GM21390 (cell line): ENCODE measurements around the gene AVPR1A.
"Not testable (repeated sequence)": the region's sequence is repeated elsewhere in the genome, so short reads cannot be mapped to it uniquely, and the experiment has no call there.

Source experiments
- ATAC-seq: cut with Tn5 transposase; IDR thresholded peaks from one replicate; pipeline ENCODE4 v1.9.1; 2021; ENCODE audit not compliant: unreplicated experiment

The AVPR1A gene

GRCh38 chr12:63150713-63151622 lies at the start of gene AVPR1A:
AVPR1A (minus strand) TSS chr12:63151201; CDS start chr12:63150836, 365 bp downstream.
- no peak for ATAC-seq

GRCh38 chr12:63196168-63196567 lies 45.2 kb upstream of the AVPR1A start:
- no peak for ATAC-seq

GRCh38 chr12:63179224-63179623 lies 28.2 kb upstream of the AVPR1A start:
- no peak for ATAC-seq

- no peak for ATAC-seq
These were observed 19.3 kb upstream of the AVPR1A start for GRCh38 chr12:63170321-63170720.

GRCh38 chr12:63167741-63168140 lies 16.7 kb upstream of the AVPR1A start:
- not testable (repeated sequence) for ATAC-seq

GRCh38 chr12:63164911-63165310 lies 13.9 kb upstream of the AVPR1A start:
- no peak for ATAC-seq

- ATAC-seq, result no peak
These were observed 12.5 kb upstream of the AVPR1A start for GRCh38 chr12:63163541-63163940.

GRCh38 chr12:63155375-63155774 lies 4.4 kb upstream of the AVPR1A start:
- no peak for ATAC-seq

- no peak for ATAC-seq
These were observed 3.6 kb upstream of the AVPR1A start for GRCh38 chr12:63154560-63154959.

GRCh38 chr12:63152321-63152700 lies 1.3 kb upstream of the AVPR1A start:
- no peak for ATAC-seq

GRCh38 chr12:63151623-63152320 lies 771 bp upstream of the AVPR1A start:
- ATAC-seq, result peak; percentile 79

GRCh38 chr12:63149909-63150712 lies 890 bp downstream of the AVPR1A start:
- no peak for ATAC-seq

GRCh38 chr12:63144556-63144955 lies 6.4 kb downstream of the AVPR1A start:
- no peak for ATAC-seq

GRCh38 chr12:63138488-63138887 lies 12.5 kb downstream of the AVPR1A start:
- no peak for ATAC-seq

GRCh38 chr12:63133981-63134380 lies 17.0 kb downstream of the AVPR1A start:
- ATAC-seq, result no peak

- no peak for ATAC-seq
These were observed 18.8 kb downstream of the AVPR1A start for GRCh38 chr12:63132201-63132600.

- ATAC-seq, result no peak
These were observed 21.1 kb downstream of the AVPR1A start for GRCh38 chr12:63129927-63130326.

GRCh38 chr12:63124778-63125177 lies 26.2 kb downstream of the AVPR1A start:
- ATAC-seq, result no peak

- ATAC-seq, result peak; percentile 65
These were observed 47.4 kb downstream of the AVPR1A start for GRCh38 chr12:63103494-63104131.

GRCh38 chr12:63101920-63102319 lies 49.1 kb downstream of the AVPR1A start:
- no peak for ATAC-seq

GRCh38 chr12:63098851-63099250 lies 52.1 kb downstream of the AVPR1A start:
- ATAC-seq, result no peak
